ENCODE data around the gene TACC2. TPM values are rescaled to one million over a fixed set of nuclear protein-coding genes. Genes with fewer than 3 reads are reported as not detected.
"Not testable (repeated sequence)": the region's sequence is repeated elsewhere in the genome, so short reads cannot be mapped to it uniquely, and the experiment has no call there.

The TACC2 gene
- total RNA-seq, 1 experiment from 2014 or later = 24.4 TPM

- no peaks in the 10 kb centered on the region for H3K36me3 Mint-ChIP-seq (ENCODE audit: insufficient read depth, unreplicated experiment)
- no TSS peak for BruUV-seq (replicated peaks)
- CTCF ChIA-PET = no interaction called here
- intact Hi-C loops (cut with micrococcal nuclease; ENCODE audit: unreplicated experiment) = no loop called here
- H3K27ac Mint-ChIP-seq (ENCODE audit: unreplicated experiment) = no peak overlapping the region
- no peaks in the 10 kb centered on the region for H3K4me1 Mint-ChIP-seq (ENCODE audit: low read depth, unreplicated experiment)
- no peak for TF ChIP-seq CTCF (IDR thresholded peaks at IDR 0.05; ENCODE audit: unreplicated experiment)
- H3K4me3 Mint-ChIP-seq (ENCODE audit: low read depth, unreplicated experiment) = no peak overlapping the region
- no peaks in the 10 kb centered on the region for H3K9me3 Mint-ChIP-seq (ENCODE audit: low read depth, unreplicated experiment)
- no peak for DNase-seq
- peaks cover 13% of the 10 kb centered on the region for H3K27me3 Mint-ChIP-seq (ENCODE audit: unreplicated experiment)
These were observed 98.5 kb downstream of the TACC2 start for GRCh38 chr10:122087436-122087835.

GRCh38 chr10:122089311-122090017 lies 100.5 kb downstream of the TACC2 start:
- Mint-ChIP-seq H3K27me3 (ENCODE audit: unreplicated experiment) (peaks cover 4% of the 10 kb centered on the region), H3K4me1 (ENCODE audit: low read depth, unreplicated experiment) (no peaks in the 10 kb centered on the region)
- intact Hi-C loops (cut with micrococcal nuclease; ENCODE audit: unreplicated experiment) = no loop called here

GRCh38 chr10:122091722-122092121 lies 102.8 kb downstream of the TACC2 start:
- CTCF ChIA-PET = no interaction called here
- no peaks in the 10 kb centered on the region for H3K9me3 Mint-ChIP-seq (ENCODE audit: low read depth, unreplicated experiment)
- H3K4me3 Mint-ChIP-seq (ENCODE audit: low read depth, unreplicated experiment) = no peak overlapping the region
- no peak for TF ChIP-seq CTCF (IDR thresholded peaks at IDR 0.05; ENCODE audit: unreplicated experiment)
- no TSS peak for BruUV-seq (replicated peaks)
- no peak overlapping the region for H3K27ac Mint-ChIP-seq (ENCODE audit: unreplicated experiment)
- H3K27me3 Mint-ChIP-seq (ENCODE audit: unreplicated experiment) = peaks cover 3% of the 10 kb centered on the region
- H3K36me3 Mint-ChIP-seq (ENCODE audit: insufficient read depth, unreplicated experiment) = no peaks in the 10 kb centered on the region
- DNase-seq = no peak
- intact Hi-C loops (cut with micrococcal nuclease; ENCODE audit: unreplicated experiment) = no loop called here
- no peaks in the 10 kb centered on the region for H3K4me1 Mint-ChIP-seq (ENCODE audit: low read depth, unreplicated experiment)

More at GRCh38 chr10:122089311-122090017, 100.5 kb downstream of the TACC2 start:
- Mint-ChIP-seq H3K27ac (ENCODE audit: unreplicated experiment) (no peak overlapping the region), H3K36me3 (ENCODE audit: insufficient read depth, unreplicated experiment) (no peaks in the 10 kb centered on the region), H3K9me3 (ENCODE audit: low read depth, unreplicated experiment) (no peaks in the 10 kb centered on the region), H3K4me3 (ENCODE audit: low read depth, unreplicated experiment) (no peak overlapping the region)
- no peak for DNase-seq
- BruUV-seq (replicated peaks) = no TSS peak
- TF ChIP-seq CTCF (IDR thresholded peaks at IDR 0.05; ENCODE audit: unreplicated experiment) = no peak
- CTCF ChIA-PET = interaction anchor here (0.7 kb wide), 1 partner anchor 38 kb away, joined by 3 read pairs; no protein-coding TSS in a partner anchor

GRCh38 chr10:122093076-122093475 lies 104.1 kb downstream of the TACC2 start:
- no peak overlapping the region for H3K4me3 Mint-ChIP-seq (ENCODE audit: low read depth, unreplicated experiment)
- TF ChIP-seq CTCF (IDR thresholded peaks at IDR 0.05; ENCODE audit: unreplicated experiment) = no peak
- H3K4me1 Mint-ChIP-seq (ENCODE audit: low read depth, unreplicated experiment) = no peaks in the 10 kb centered on the region
- no peak for DNase-seq
- H3K36me3 Mint-ChIP-seq (ENCODE audit: insufficient read depth, unreplicated experiment) = no peaks in the 10 kb centered on the region
- no TSS peak for BruUV-seq (replicated peaks)
- no peaks in the 10 kb centered on the region for H3K9me3 Mint-ChIP-seq (ENCODE audit: low read depth, unreplicated experiment)
- H3K27me3 Mint-ChIP-seq (ENCODE audit: unreplicated experiment) = peaks cover 16% of the 10 kb centered on the region
- CTCF ChIA-PET = interaction anchor here (0.7 kb wide), 1 partner anchor 12 kb away, joined by 3 read pairs; no protein-coding TSS in a partner anchor
- no peak overlapping the region for H3K27ac Mint-ChIP-seq (ENCODE audit: unreplicated experiment)
- intact Hi-C loops (cut with micrococcal nuclease; ENCODE audit: unreplicated experiment) = no loop called here

- intact Hi-C loops (cut with micrococcal nuclease; ENCODE audit: unreplicated experiment); CTCF ChIA-PET: not testable (repeated sequence)
- H3K27me3 Mint-ChIP-seq (ENCODE audit: unreplicated experiment) = peaks cover 18% of the 10 kb centered on the region
These were observed 107.2 kb downstream of the TACC2 start for GRCh38 chr10:122096181-122096580.

More at GRCh38 chr10:122096181-122096580, 107.2 kb downstream of the TACC2 start:
- not testable (repeated sequence) for H3K27ac Mint-ChIP-seq (ENCODE audit: unreplicated experiment); H3K36me3 Mint-ChIP-seq (ENCODE audit: insufficient read depth, unreplicated experiment); H3K9me3 Mint-ChIP-seq (ENCODE audit: low read depth, unreplicated experiment); H3K4me3 Mint-ChIP-seq (ENCODE audit: low read depth, unreplicated experiment); BruUV-seq (replicated peaks); H3K4me1 Mint-ChIP-seq (ENCODE audit: low read depth, unreplicated experiment); DNase-seq
